Activated T-cell treated with anti-CD3 and anti-CD28 coated beads for 1 hour (primary cell): ENCODE data around the gene PIP5KL1.
"Not testable (repeated sequence)": the region's sequence is repeated elsewhere in the genome, so short reads cannot be mapped to it uniquely, and the experiment has no call there.

Source experiments
- DNase-seq: peaks from one replicate; pipeline ENCODE4 v3.0.0-alpha.2; 2020; ENCODE audit warnings: low read depth

The PIP5KL1 gene

DNA sequence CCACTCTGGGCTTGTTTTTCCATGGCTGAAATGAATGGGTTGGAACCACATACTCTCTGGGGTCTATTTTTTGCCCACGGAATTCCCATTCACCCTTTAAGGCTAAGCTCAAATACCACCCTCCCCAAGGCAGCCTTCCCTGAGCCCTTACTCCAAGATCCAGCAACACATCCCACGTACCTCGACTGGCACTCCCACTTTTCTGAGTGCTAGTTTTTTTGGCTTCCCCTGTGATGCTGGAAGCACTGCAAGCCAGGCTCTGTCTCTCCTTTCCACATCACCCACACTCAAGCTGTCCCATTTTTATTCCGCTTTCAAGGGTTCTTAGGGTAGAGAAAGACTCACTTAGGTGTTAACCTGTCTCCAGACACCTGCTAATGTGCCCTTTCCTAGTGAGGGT lies 37.2 kb downstream of the PIP5KL1 start:
- DNase-seq = no peak

DNA sequence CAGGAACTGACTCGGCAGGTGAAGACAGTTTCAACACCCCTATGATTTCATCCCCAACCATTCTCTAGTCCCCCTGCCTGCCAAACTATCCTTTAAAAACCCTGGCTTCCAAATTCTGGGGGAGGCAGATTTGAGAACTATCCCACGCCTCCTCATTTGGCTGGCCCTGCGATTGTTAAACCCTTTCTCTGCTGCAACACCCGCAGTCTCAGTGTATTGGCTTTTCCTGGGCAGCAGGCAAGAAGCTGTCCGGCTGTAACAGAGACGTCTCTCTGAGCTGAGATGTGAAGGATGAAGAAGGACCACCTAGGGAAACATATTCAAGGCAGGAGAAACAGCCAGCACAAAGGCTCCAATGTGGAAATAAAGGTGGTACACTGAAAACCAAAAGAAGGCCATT lies 37.7 kb downstream of the PIP5KL1 start:
- no peak for DNase-seq

DNA sequence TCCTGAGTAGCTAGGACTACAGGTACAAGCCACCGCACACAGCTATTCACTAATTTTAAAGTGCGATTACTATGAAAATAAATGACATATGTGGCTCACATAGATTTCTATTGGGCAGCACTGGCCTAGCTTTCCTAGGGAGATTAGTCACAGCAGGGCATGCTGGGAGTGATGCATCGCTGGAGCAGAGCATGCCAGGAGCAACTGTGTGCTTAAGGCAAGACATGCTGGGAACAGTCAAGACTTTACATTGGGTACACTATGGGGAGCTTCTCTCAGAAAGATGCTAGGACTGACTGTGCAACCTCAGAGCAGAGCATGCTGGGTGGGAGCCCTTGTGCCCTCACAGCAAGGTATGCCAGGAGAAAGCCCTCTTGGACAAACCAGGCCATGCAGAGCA lies 40.5 kb downstream of the PIP5KL1 start:
- no peak for DNase-seq

DNA sequence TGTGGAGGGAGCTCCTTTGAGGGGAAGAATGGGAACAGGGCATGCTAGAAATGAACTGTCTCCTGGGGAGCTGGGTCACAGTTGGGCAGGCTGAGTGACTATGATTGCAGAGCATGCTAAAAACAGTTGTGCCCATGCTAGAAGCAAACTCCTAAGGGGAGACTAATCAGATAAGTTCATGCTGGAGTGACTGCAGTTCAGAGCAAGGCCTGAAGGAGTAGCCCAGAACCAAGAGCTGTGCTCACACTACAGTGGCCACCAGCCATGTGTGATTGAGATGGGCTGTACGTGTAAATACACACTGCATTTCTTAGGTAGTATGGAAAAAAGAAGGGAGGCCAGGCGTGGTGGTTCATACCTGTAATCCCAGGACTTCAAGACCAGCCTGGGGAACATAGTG lies 42.8 kb downstream of the PIP5KL1 start:
- no peak for DNase-seq

- DNase-seq = no peak
Observed at GRCh38 chr9:127886401-127886972, 44.1 kb downstream of the PIP5KL1 start.

GRCh38 chr9:127885508-127886281 lies 44.9 kb downstream of the PIP5KL1 start:
- no peak for DNase-seq

GRCh38 chr9:127884976-127885490 lies 45.5 kb downstream of the PIP5KL1 start:
- no peak for DNase-seq

- no peak for DNase-seq
Observed at GRCh38 chr9:127884427-127884911, 46.1 kb downstream of the PIP5KL1 start.

- no peak for DNase-seq
Observed at GRCh38 chr9:127883959-127884358, 46.6 kb downstream of the PIP5KL1 start.

GRCh38 chr9:127881715-127882114 lies 48.9 kb downstream of the PIP5KL1 start:
- DNase-seq = not testable (repeated sequence)

DNA sequence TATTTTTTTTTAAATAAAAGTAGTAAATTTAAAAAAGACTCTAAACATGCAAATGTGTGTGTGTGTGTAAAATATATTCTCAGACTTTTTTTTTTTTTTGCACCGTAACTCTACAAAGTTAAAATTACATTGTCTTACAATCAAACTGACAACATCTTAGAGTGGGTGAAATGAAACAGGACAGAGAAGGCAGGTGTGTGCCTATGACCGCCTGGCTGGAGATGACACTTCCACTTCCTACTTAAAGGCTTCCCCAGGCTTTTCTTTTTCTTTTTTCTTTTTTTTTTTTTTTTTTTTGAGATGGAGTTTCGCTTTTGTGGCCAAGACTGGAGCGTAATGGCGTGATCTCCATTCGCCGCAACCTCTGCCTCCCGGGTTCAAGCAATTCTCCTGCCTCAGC lies 50.4 kb downstream of the PIP5KL1 start:
- DNase-seq = no peak

DNA sequence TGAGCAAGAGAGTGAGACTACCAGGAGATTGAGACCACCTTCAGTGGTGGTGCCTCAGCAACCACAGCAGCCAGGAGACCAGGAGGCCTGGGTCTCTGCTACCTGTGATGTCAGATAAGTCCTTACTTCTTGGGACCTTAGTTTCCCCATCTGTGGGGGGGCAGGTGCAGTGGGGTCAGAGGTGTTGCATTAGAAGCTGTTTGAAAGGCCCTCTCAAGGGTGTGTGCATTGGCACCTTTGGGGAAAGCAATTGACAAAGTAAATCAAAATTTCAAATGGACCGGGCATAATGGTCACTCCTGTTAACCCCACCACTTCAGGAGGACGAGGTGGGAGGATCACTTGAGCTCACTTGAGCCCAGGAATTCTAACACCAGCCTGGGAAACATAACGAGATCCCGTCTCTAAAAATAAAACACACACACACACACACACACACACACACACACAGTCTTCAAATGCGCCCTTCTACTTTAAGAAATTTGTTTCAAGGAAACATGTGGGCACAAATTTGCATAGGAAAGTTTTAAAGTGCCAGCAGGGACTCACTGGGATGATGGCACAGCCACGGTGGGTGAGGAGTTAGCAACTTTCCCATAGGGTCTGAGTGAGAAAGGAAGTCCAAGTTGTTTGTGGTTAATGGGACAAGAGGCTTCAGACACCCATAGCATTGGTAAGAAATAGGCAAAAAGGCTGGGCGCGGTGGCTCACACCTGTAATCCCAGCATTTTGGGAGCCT lies 51.8 kb downstream of the PIP5KL1 start:
- no peak for DNase-seq

DNA sequence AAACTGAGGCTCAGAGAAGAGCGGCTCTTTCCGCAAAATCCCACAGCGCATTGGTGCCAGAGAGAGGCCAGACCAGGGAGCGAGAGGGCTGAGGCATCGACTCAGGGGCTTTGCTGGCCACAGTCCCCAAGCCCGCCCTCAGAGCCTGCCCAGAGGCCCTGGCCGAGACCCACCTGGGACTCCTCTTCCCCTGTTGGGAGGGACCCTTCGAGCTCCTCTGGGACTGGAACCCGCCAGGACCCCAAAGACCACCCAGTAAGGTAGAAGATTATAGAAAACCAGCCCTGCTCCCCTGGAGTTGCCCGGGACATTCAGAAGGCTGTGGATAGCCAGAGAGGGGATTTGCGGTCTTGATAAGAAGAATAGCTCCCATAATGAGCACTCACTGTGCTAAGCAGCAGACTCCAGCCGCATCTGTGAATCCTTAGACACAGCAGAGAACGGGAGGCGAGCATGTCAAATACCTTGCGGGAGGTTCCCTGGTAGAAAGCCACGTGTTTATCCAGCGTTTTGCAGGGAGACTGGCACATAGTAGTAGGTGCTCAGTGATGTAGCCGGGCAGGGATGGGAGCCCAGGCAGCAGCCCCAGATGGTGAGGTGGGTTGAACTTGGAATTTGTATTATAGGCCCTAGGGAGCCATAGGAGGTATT lies 52.5 kb downstream of the PIP5KL1 start:
- DNase-seq = no peak

DNA sequence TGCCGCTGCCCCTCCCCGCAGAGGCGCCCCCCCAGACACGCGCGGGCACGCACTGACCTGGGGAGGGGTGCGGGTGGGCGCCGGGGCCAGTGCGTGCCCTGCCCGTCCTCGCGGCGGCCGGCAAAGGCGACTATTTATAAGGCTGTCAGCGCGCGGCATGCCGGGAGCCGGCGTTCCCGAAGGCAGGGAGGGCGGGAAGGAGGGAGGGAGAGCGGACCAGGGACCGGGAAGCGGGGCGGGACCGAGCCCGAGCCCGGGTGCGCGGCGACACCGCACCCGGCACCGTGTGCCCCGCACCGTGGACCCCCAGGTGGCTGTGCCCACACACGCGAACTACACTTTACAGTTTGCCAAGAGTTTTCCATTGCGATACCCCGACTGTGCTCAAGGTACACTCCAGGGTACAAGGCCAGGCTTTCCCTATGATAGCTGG lies 53.0 kb downstream of the PIP5KL1 start, which contains the start of gene AK1:
TSS of gene AK1 (minus strand) at position 110 of the 433 bp plus-strand sequence. CDS start 3,058 bp downstream, outside the sequence.
- DNase-seq = no peak

DNA sequence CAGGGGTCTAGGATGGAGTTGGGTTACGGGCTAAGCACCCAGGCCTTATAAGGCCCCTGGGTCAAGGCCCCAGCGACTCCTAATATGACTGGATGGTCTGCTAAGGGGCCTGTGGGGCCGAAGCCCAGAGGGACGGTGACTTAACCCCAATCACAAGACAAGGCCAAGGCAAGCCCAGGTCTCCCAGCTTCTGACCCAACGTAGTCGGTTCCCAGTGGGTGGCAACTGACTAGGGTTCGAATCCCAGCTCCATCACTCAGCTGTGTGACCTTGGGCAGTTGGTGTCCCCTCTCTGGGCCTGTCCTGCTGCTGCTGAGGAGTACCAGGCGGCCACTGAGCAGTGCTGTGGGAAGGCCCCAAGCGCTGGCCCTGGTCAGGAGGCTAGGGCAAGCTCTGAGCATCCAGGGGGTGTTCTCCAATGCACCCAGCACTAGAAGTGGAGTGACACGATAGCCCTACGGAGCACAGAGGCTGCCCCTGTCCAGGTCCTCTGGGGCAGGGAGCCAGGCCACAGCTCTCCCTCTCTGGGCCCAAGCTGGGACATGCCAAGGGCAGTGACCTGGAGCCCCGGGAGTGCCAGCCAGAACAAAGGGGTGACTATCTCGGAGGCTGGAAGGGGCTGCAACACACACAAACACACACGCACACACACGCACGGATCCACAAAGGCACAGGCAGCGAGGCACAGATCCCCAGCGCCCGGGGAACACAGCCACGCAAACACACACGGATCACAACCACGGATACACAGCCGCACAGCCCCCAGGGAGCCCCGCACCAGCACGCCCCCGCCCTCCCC lies 53.6 kb downstream of the PIP5KL1 start:
- DNase-seq = no peak

DNA sequence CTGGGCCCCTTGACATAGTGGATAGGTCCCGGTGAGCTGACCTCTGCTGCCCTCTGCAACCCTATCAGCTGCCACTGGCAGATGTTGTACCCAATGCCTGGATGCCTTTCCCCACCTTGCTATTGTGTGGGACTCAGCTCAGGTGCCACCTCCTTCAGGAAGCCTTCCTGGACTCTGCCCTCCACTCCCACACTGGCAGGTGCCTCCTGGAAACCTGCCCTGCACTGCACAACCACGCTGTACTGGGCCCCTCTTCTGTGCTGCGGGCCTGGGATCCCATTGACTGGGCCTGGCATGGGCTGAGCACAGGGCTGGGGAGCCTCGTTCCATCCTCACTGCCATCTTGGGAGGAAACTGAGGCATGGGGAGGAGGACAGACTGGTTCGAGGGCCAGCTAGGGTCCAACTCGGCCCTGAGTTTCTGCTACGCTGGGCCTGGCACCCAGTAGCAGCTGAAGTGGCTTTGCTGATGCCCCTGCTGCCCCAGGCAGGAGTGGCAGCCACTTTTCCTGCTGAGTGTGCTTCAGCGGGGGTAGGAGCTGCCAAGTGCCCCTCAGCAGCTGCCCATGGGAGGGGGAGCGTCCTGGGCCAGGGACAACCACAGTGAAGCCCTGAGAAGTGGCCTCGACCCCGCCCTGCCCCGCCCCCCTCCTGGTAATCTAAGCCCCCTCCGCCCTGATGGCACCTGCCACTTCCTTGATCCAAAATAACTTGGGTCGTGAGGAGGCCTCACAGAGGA lies 54.4 kb downstream of the PIP5KL1 start:
- no peak for DNase-seq

GRCh38 chr9:127875306-127875966 lies 55.1 kb downstream of the PIP5KL1 start:
- DNase-seq = no peak

DNA sequence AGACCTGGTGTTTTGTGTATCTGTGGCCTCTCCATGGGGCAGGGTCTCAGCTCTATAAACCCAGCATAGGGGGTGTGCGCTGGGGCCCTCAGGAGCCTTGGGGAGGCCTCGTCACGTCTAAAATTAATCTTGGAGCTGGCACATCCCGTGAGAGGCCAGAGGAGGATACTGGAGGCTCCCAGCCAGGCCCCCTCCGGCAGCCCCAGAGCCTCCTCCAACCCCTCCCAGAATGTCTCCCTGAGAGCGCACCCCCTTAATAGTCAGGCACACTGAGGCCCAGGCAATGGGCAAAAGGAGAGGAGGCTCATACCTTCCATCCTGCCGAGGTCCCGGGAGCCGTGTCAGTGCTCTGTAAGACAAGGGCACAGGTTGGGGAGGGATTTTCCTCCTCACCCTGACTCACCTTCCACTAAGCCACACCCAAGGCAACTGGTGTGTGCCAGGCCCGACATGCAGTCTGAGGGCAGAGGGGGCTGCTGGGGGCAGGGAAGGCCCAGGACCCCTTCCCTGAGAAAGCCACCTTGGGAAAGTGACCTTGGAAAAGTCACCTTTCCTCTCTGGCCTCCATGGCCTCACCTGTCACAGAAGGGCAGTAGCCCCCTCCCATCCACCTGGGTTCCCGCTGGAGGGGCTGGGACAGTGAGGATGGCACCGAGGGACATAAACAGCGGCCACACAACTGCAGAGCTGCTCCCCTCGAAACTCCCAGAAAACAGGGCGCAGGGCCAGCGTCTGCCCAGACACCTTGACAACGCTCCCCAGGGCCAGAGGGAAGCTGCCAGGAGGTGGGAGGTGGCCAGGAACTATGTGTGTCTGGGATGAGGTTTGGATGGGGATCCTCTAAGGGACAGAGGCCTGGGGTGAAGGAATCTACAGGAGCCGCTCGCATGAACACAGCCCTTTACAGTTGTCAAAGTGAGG lies 56.0 kb downstream of the PIP5KL1 start:
- DNase-seq = no peak

- no peak for DNase-seq
Observed at GRCh38 chr9:127873886-127874285, 56.7 kb downstream of the PIP5KL1 start.
